Astrocyte (in vitro differentiated cells and primary cell): ENCODE measurements around the gene MAP6.

Experiments
- EZH2 ChIP-seq: IDR thresholded peaks from 2 replicates; pipeline ENCODE4 v1.6.1; 2012; ENCODE audit warnings: mild to moderate bottlenecking, low read length, inconsistent platforms; ENCODE audit not compliant: insufficient read depth
- TF ChIP-seq, protein P1 (sequence below): IDR thresholded peaks from 2 replicates; pipeline ENCODE4 v1.5.1; 2011; ENCODE audit warnings: low read depth, mild to moderate bottlenecking, inconsistent platforms, low read length, moderate library complexity; ENCODE audit not compliant: insufficient read depth

DNA sequence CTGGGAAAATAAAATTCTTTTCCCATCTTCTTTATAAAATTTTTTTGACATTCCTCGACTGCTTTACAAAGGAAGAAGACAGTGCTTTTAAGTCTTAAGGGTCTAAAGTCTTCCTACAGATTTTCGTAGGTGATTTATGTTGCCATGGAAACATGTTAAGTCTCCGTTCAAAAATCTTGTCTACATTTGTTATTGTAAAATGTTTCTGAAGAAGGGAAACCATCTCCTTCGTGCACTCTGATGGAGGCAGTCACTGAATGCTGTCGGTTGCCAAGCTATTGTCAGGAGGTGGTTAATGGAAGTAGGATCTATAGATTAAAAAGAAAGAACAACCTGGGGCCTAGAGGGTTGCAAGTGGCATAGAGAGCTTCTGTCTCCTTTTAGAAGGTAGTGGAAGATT lies 52.6 kb downstream of the MAP6 start:
- TF ChIP-seq, protein P1, sequence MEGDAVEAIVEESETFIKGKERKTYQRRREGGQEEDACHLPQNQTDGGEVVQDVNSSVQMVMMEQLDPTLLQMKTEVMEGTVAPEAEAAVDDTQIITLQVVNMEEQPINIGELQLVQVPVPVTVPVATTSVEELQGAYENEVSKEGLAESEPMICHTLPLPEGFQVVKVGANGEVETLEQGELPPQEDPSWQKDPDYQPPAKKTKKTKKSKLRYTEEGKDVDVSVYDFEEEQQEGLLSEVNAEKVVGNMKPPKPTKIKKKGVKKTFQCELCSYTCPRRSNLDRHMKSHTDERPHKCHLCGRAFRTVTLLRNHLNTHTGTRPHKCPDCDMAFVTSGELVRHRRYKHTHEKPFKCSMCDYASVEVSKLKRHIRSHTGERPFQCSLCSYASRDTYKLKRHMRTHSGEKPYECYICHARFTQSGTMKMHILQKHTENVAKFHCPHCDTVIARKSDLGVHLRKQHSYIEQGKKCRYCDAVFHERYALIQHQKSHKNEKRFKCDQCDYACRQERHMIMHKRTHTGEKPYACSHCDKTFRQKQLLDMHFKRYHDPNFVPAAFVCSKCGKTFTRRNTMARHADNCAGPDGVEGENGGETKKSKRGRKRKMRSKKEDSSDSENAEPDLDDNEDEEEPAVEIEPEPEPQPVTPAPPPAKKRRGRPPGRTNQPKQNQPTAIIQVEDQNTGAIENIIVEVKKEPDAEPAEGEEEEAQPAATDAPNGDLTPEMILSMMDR: no peak
- TF ChIP-seq EZH2: no peak
